GM12878 (cell line): ENCODE data around the gene MAST4. TPM values are rescaled to one million over a fixed set of nuclear protein-coding genes. Genes with fewer than 3 reads are reported as not detected.

Experiments used
- ATAC-seq: fragments of 200-7000 bp; cut with Tn5 transposase; 3 replicates; pipeline ENCODE4 v1.9.1; 2020; ENCODE audit warnings: mild to moderate bottlenecking, moderate library complexity
- BruUV-seq: library from RNA; stranded (reverse); fragments of 400-500 nt; replicated peaks from 2 replicates; lab custom pipeline; 2021; lab: Mats Ljungman, UMichigan
- CTCF ChIA-PET: fragments of 300-600 bp; sonication (Branson Sonifier 250); formaldehyde crosslinking; extraction: SDS; loops from one replicate; lab custom pipeline; 2021; ENCODE audit warnings: inconsistent platforms; lab: Yijun Ruan, JAX
- POLR2A ChIA-PET: fragments of 350-600 bp; formaldehyde crosslinking; extraction: SDS; loops from one replicate; lab custom pipeline; 2021; ENCODE audit warnings: inconsistent platforms; lab: Charles Lee
- RAD21 ChIA-PET: fragments of 300-600 bp; sonication (Branson Sonifier 250); formaldehyde crosslinking; loops from one replicate; lab custom pipeline; 2023; ENCODE audit warnings: antibody characterized with exemption; ENCODE audit not compliant: unreplicated experiment; lab: Charles Lee
- SMC1A ChIA-PET: fragments of 300-600 bp; sonication (Branson Sonifier 250); formaldehyde crosslinking; loops from one replicate; lab custom pipeline; 2023; ENCODE audit not compliant: unreplicated experiment, uncharacterized antibody; lab: Charles Lee
- DNase-seq: peaks from one replicate; pipeline ENCODE4 v3.0.0-alpha.2; 2011; ENCODE audit warnings: low read depth, low spot score
- FAIRE-seq: peaks from 3 replicates; lab custom pipeline; 2011; peaks lifted over from hg19 to GRCh38; lab: Jason Lieb, UNC
- H2AFZ ChIP-seq: 2 replicates; pipeline ENCODE4 v1.6.0; 2011; ENCODE audit warnings: low read depth, low read length, control low read depth; ENCODE audit not compliant: control insufficient read depth
- H3K27ac ChIP-seq: 2 replicates; pipeline ENCODE4 v1.5.1; 2011; ENCODE audit warnings: control low read depth; ENCODE audit not compliant: control insufficient read depth, insufficient read depth
- H3K27me3 ChIP-seq, 2 experiments: replicated peaks in 1 of 2; 2 replicates each; pipeline versions ENCODE4 v1.6.0 to v1.6.1; 2011; ENCODE audit warnings: low read length in 1 of 2; ENCODE audit not compliant: control insufficient read depth in 2 of 2, insufficient read depth in 2 of 2
- H3K36me3 ChIP-seq, 2 experiments: 2 replicates each; pipeline ENCODE4 v1.5.1; 2011; ENCODE audit warnings: low read length in 1 of 2; ENCODE audit not compliant: control insufficient read depth in 2 of 2, insufficient read depth in 2 of 2
- H3K4me1 ChIP-seq: 2 replicates; pipeline ENCODE4 v1.6.1; 2011; ENCODE audit warnings: mild to moderate bottlenecking, low read length, moderate library complexity, mixed read lengths; ENCODE audit not compliant: control insufficient read depth, insufficient read depth
- H3K4me2 ChIP-seq: 2 replicates; pipeline ENCODE4 v1.6.0; 2011; ENCODE audit warnings: control low read depth; ENCODE audit not compliant: control insufficient read depth, insufficient read depth
- H3K4me3 ChIP-seq: fragments of 200-600 bp; sonication (generic); 2 replicates; pipeline ENCODE4 v1.5.1; 2016
- H3K79me2 ChIP-seq: 2 replicates; pipeline ENCODE4 v1.6.0; 2011; ENCODE audit warnings: low read length; ENCODE audit not compliant: control insufficient read depth, insufficient read depth
- H3K9ac ChIP-seq: 2 replicates; pipeline ENCODE4 v1.8.0; 2011; ENCODE audit warnings: low read length, control low read depth, mixed read lengths; ENCODE audit not compliant: control insufficient read depth, insufficient read depth
- H3K9me3 ChIP-seq: replicated peaks from 3 replicates; pipeline ENCODE4 v1.5.1; 2011; ENCODE audit warnings: mild to moderate bottlenecking, low read length; ENCODE audit not compliant: control insufficient read depth, insufficient read depth
- H4K20me1 ChIP-seq: 2 replicates; pipeline ENCODE4 v1.6.0; 2011; ENCODE audit not compliant: control insufficient read depth, insufficient read depth
- CREB1 ChIP-seq: IDR thresholded peaks from 2 replicates; pipeline ENCODE4 v1.6.1; 2012; ENCODE audit warnings: low read depth, mild to moderate bottlenecking, inconsistent platforms
- IRF4 ChIP-seq: IDR thresholded peaks from 2 replicates; pipeline ENCODE4 v1.6.1; 2011; ENCODE audit warnings: low read depth, low read length
- NFYB ChIP-seq: IDR thresholded peaks from 2 replicates; pipeline ENCODE4 v1.6.1; 2011; ENCODE audit warnings: low read depth, mild to moderate bottlenecking, low read length, improper control_type of control experiment, moderate library complexity; ENCODE audit not compliant: insufficient read depth
- SUPT20H ChIP-seq: IDR thresholded peaks from 2 replicates; pipeline ENCODE4 v1.6.1; 2011; ENCODE audit warnings: low read depth, mild to moderate bottlenecking, low read length, moderate library complexity, borderline replicate concordance; ENCODE audit not compliant: control insufficient read depth
- ZBED1 ChIP-seq: IDR thresholded peaks from 2 replicates; pipeline ENCODE4 v1.6.1; 2016; ENCODE audit warnings: borderline replicate concordance
- ZNF207 ChIP-seq: fragments of 450-650 bp; IDR thresholded peaks from 2 replicates; pipeline ENCODE4 v1.6.1; 2014; ENCODE audit warnings: antibody characterized with exemption, mild to moderate bottlenecking, borderline replicate concordance
- ZSCAN29 ChIP-seq: fragments of 450-650 bp; IDR thresholded peaks from 2 replicates; pipeline ENCODE4 v1.6.1; 2017; ENCODE audit warnings: mild to moderate bottlenecking, moderate library complexity
- in situ Hi-C: fragments of 300-500 bp; cut with MboI; formaldehyde crosslinking; loops from 9 replicates; pipeline ENCODE4 v1.14.3; 2018; ENCODE audit warnings: mixed read lengths
- intact Hi-C: fragments of 100-400 bp; cut with micrococcal nuclease; formaldehyde crosslinking; loops from one replicate; pipeline ENCODE4 v1.14.2; 2022; ENCODE audit not compliant: unreplicated experiment
- polyA plus RNA-seq, 11 experiments: library from polyadenylated mRNA; depleted of rRNA in 4 of 11; unstranded in 6 of 11; stranded (reverse) in 5 of 11; fragments of >200 nt; fragmentation: Nextera tagmentation in 4 of 11; fragmentation: Illumina TruSeq in 1 of 11; extraction: Ambion mirVana in 4 of 11; extraction: Trizol in 1 of 11; gene quantifications; 1 replicate in 1 of 11; 2 replicates in 10 of 11; pipeline versions ENCODE4 v1.2.1 to v1.2.3, GENCODE V29; 2011 to 2016; ENCODE audit warnings: inconsistent platforms in 2 of 11, missing spikeins in 2 of 11, low read depth in 1 of 11
- total RNA-seq, 4 experiments: library from RNA; depleted of rRNA in 3 of 4; stranded (reverse); fragments of >200 nt in 3 of 4; fragmentation: Illumina TruSeq in 1 of 4; extraction: Trizol in 1 of 4; gene quantifications; 2 replicates each; pipeline versions ENCODE4 v1.2.1 to v1.2.3, GENCODE V29; 2013 to 2021
- TF ChIP-seq, protein P1 (sequence below): fragments of 450-650 bp; IDR thresholded peaks from 2 replicates; pipeline ENCODE4 v1.6.1; 2017; ENCODE audit warnings: mild to moderate bottlenecking
- TF ChIP-seq, protein P2 (sequence below): fragments of 450-650 bp; IDR thresholded peaks from 2 replicates; pipeline ENCODE4 v1.6.1; 2017; ENCODE audit warnings: borderline replicate concordance
- TF ChIP-seq, protein P3 (sequence below): fragments of 450-650 bp; IDR thresholded peaks from 2 replicates; pipeline ENCODE4 v1.6.1; 2017; ENCODE audit warnings: mild to moderate bottlenecking, moderate library complexity
- TF ChIP-seq, protein P4 (sequence below): fragments of 450-650 bp; formaldehyde crosslinking; IDR thresholded peaks from 2 replicates; pipeline ENCODE4 v1.4.0; 2020; ENCODE audit warnings: mild to moderate bottlenecking, moderate library complexity

MAST4 gene
- total and polyA plus RNA-seq, 10 of the 15 experiments (the other 5 are each of a cell fraction or from before 2014, with no cell fraction given), result 0.02 to 1.6 (median 0.29) TPM; not detected in 1

DNA sequence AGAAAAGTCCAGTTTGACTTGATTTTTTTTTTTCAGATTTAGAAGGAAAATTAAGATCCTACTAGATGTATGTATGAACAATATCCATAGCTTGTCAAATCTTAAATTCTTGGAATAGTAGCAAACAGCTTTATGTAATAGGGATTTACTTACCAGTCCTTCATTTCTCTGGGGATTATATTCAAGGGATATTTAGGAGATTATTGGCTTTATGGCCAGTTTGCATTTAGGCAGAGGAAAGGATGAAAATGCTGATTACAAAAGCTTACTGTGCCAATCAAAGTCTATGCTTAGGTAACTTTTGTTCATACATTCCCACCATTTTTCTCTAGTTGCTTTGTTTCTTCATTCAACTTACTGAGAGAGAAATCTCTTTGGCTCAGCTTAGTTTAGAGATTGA is 47.9 kb downstream of the MAST4 start:
- H3K4me1 ChIP-seq, result no peaks in the 10 kb centered on the region
- no peak overlapping the region for H2AFZ ChIP-seq
- no peaks in the 10 kb centered on the region for H4K20me1 ChIP-seq
- no peaks in the 10 kb centered on the region for H3K36me3 ChIP-seq
- no peak overlapping the region for H3K27ac ChIP-seq
- SMC1A ChIA-PET, result no interaction called here
- no TSS peak for BruUV-seq
- no peak for ATAC-seq
- intact Hi-C loops (no loop called here), in situ Hi-C loops (no loop called here)
- POLR2A ChIA-PET, result no interaction called here
- no peak overlapping the region for H3K4me2 ChIP-seq
- no peak for FAIRE-seq
- DNase-seq, result no peak
- no peak overlapping the region for H3K4me3 ChIP-seq
- H3K9me3 ChIP-seq, result no peaks in the 10 kb centered on the region
- H3K27me3 ChIP-seq, result no peaks in the 10 kb centered on the region
- H3K9ac ChIP-seq, result no peak overlapping the region
- no peaks in the 10 kb centered on the region for H3K79me2 ChIP-seq
- CTCF ChIA-PET, result no interaction called here
- RAD21 ChIA-PET, result interaction anchor here (0.6 kb wide), 1 partner anchor 56 kb away, joined by 3 read pairs; no protein-coding TSS in a partner anchor
- TF ChIP-seq CREB1, result no peak
- TF ChIP-seq ZNF207, result no peak
- TF ChIP-seq ZSCAN29, result no peak
- TF ChIP-seq, protein P1, sequence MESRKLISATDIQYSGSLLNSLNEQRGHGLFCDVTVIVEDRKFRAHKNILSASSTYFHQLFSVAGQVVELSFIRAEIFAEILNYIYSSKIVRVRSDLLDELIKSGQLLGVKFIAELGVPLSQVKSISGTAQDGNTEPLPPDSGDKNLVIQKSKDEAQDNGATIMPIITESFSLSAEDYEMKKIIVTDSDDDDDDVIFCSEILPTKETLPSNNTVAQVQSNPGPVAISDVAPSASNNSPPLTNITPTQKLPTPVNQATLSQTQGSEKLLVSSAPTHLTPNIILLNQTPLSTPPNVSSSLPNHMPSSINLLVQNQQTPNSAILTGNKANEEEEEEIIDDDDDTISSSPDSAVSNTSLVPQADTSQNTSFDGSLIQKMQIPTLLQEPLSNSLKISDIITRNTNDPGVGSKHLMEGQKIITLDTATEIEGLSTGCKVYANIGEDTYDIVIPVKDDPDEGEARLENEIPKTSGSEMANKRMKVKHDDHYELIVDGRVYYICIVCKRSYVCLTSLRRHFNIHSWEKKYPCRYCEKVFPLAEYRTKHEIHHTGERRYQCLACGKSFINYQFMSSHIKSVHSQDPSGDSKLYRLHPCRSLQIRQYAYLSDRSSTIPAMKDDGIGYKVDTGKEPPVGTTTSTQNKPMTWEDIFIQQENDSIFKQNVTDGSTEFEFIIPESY, result no peak
- TF ChIP-seq, protein P2, sequence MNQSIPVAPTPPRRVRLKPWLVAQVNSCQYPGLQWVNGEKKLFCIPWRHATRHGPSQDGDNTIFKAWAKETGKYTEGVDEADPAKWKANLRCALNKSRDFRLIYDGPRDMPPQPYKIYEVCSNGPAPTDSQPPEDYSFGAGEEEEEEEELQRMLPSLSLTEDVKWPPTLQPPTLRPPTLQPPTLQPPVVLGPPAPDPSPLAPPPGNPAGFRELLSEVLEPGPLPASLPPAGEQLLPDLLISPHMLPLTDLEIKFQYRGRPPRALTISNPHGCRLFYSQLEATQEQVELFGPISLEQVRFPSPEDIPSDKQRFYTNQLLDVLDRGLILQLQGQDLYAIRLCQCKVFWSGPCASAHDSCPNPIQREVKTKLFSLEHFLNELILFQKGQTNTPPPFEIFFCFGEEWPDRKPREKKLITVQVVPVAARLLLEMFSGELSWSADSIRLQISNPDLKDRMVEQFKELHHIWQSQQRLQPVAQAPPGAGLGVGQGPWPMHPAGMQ, result no peak
- no peak for TF ChIP-seq ZBED1
- no peak for TF ChIP-seq NFYB
- TF ChIP-seq SUPT20H, result no peak
- TF ChIP-seq, protein P3, sequence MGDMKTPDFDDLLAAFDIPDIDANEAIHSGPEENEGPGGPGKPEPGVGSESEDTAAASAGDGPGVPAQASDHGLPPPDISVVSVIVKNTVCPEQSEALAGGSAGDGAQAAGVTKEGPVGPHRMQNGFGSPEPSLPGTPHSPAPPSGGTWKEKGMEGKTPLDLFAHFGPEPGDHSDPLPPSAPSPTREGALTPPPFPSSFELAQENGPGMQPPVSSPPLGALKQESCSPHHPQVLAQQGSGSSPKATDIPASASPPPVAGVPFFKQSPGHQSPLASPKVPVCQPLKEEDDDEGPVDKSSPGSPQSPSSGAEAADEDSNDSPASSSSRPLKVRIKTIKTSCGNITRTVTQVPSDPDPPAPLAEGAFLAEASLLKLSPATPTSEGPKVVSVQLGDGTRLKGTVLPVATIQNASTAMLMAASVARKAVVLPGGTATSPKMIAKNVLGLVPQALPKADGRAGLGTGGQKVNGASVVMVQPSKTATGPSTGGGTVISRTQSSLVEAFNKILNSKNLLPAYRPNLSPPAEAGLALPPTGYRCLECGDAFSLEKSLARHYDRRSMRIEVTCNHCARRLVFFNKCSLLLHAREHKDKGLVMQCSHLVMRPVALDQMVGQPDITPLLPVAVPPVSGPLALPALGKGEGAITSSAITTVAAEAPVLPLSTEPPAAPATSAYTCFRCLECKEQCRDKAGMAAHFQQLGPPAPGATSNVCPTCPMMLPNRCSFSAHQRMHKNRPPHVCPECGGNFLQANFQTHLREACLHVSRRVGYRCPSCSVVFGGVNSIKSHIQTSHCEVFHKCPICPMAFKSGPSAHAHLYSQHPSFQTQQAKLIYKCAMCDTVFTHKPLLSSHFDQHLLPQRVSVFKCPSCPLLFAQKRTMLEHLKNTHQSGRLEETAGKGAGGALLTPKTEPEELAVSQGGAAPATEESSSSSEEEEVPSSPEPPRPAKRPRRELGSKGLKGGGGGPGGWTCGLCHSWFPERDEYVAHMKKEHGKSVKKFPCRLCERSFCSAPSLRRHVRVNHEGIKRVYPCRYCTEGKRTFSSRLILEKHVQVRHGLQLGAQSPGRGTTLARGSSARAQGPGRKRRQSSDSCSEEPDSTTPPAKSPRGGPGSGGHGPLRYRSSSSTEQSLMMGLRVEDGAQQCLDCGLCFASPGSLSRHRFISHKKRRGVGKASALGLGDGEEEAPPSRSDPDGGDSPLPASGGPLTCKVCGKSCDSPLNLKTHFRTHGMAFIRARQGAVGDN, result no peak
- no peak for TF ChIP-seq IRF4
- TF ChIP-seq, protein P4, sequence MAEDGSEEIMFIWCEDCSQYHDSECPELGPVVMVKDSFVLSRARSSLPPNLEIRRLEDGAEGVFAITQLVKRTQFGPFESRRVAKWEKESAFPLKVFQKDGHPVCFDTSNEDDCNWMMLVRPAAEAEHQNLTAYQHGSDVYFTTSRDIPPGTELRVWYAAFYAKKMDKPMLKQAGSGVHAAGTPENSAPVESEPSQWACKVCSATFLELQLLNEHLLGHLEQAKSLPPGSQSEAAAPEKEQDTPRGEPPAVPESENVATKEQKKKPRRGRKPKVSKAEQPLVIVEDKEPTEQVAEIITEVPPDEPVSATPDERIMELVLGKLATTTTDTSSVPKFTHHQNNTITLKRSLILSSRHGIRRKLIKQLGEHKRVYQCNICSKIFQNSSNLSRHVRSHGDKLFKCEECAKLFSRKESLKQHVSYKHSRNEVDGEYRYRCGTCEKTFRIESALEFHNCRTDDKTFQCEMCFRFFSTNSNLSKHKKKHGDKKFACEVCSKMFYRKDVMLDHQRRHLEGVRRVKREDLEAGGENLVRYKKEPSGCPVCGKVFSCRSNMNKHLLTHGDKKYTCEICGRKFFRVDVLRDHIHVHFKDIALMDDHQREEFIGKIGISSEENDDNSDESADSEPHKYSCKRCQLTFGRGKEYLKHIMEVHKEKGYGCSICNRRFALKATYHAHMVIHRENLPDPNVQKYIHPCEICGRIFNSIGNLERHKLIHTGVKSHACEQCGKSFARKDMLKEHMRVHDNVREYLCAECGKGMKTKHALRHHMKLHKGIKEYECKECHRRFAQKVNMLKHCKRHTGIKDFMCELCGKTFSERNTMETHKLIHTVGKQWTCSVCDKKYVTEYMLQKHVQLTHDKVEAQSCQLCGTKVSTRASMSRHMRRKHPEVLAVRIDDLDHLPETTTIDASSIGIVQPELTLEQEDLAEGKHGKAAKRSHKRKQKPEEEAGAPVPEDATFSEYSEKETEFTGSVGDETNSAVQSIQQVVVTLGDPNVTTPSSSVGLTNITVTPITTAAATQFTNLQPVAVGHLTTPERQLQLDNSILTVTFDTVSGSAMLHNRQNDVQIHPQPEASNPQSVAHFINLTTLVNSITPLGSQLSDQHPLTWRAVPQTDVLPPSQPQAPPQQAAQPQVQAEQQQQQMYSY (CRISPR knock-in tag), result no peak
